Pancreas (tissue), 10 donors: ENCODE data around the gene SLC35C1. TPM values are rescaled to one million over a fixed set of nuclear protein-coding genes. Genes with fewer than 3 reads are reported as not detected.
"Not testable (repeated sequence)": the region's sequence is repeated elsewhere in the genome, so short reads cannot be mapped to it uniquely, and the experiment has no call there.

Experiments
- ATAC-seq, 4 donors: fragments of 200-7000 bp; cut with Tn5 transposase; one replicate each; pipeline versions ENCODE4 v1.8.0 to v1.9.1; 2020; ENCODE audit warnings: mild to moderate bottlenecking in 4 of 4, moderate library complexity in 4 of 4
- DNase-seq, 6 donors: peaks; one replicate each; pipeline ENCODE4 v3.0.0-alpha.2; 2020
- FAIRE-seq: peaks from 2 replicates; lab custom pipeline; 2012; peaks lifted over from hg19 to GRCh38; lab: Jason Lieb, UNC
- H3K27ac ChIP-seq, 4 donors: fragments of 200-600 bp; sonication (generic); 1 replicate in 3 of 4; 2 replicates in 1 of 4; pipeline versions ENCODE4 v1.5.0 to v1.8.0; 2020
- H3K27me3 ChIP-seq, 4 donors: fragments of 200-600 bp; one replicate each; pipeline ENCODE4 v1.8.0; 2021
- H3K36me3 ChIP-seq, 3 donors: fragments of 200-600 bp; sonication (generic) in 1 of 3; one replicate each; pipeline versions ENCODE4 v1.5.0 to v1.8.0; 2020 to 2021
- H3K4me1 ChIP-seq, 3 donors: fragments of 200-600 bp; one replicate each; pipeline ENCODE4 v1.8.0; 2021
- H3K4me3 ChIP-seq, 4 donors: fragments of 200-600 bp; sonication (generic) in 2 of 4; one replicate each; pipeline versions ENCODE4 v1.5.0 to v1.8.0; 2020 to 2021
- H3K9me3 ChIP-seq, 4 donors: fragments of 200-600 bp; one replicate each; pipeline ENCODE4 v1.8.0; 2021
- WGBS, 2 donors: extraction: QIAGEN DNeasy Blood & Tissue Kit; methylation state at CpG; one replicate each; pipeline ENCODE4 v1.1.7; 2013; 5-methylcytosine and 5-hydroxymethylcytosine counted together
- intact Hi-C, 3 donors: fragments of 100-400 bp; cut with DNase I; formaldehyde crosslinking; loops; one replicate each; pipeline versions ENCODE4 v1.11.1 to v1.14.2; 2022
- polyA plus RNA-seq, 2 donors: library from polyadenylated mRNA; stranded (reverse); fragments of 200-250 nt; gene quantifications; one replicate each; pipeline ENCODE4 v1.2.3, GENCODE V29; 2013
- total RNA-seq, 6 donors: library from RNA; stranded (reverse); fragmentation: NEBNext Ultra II Directional in 4 of 6; extraction: Animal tissue kit (Norgen Biotek cat#: 25700) in 4 of 6; gene quantifications; one replicate each; pipeline versions ENCODE4 v1.2.1 to v1.2.4, GENCODE V29; 2021 to 2023
- TF ChIP-seq, protein P1 (sequence below), 4 donors: fragments of 200-600 bp; sonication (generic) in 3 of 4; IDR thresholded peaks; one replicate each; pipeline versions ENCODE4 v1.5.0 to v1.8.0; 2021; ENCODE audit warnings: antibody characterized with exemption in 4 of 4
- donor health status: healthy with polysubstance abuse.
- donor health status: DM: no; HTN: no; CAD: no; lungs with moderate emphysema.
- donor health status: DM: no; HTN: no; CAD: no.
- donor health status: control.
- donor health status: control.
- donor health status: Bipolar disorder and iron deficiency.
- donor health status: DM: yes; HTN: yes; CAD: no.
- donor health status: DM: no; HTN: no; CAD: no.
- donor health status: DM: no; HTN: no; CAD: no.
- donor health status: DM: yes; HTN: yes; CAD: no.

SLC35C1 gene
- total and polyA plus RNA-seq, 8 donors = 5.4 to 14.2 (median 7.5) TPM

DNA sequence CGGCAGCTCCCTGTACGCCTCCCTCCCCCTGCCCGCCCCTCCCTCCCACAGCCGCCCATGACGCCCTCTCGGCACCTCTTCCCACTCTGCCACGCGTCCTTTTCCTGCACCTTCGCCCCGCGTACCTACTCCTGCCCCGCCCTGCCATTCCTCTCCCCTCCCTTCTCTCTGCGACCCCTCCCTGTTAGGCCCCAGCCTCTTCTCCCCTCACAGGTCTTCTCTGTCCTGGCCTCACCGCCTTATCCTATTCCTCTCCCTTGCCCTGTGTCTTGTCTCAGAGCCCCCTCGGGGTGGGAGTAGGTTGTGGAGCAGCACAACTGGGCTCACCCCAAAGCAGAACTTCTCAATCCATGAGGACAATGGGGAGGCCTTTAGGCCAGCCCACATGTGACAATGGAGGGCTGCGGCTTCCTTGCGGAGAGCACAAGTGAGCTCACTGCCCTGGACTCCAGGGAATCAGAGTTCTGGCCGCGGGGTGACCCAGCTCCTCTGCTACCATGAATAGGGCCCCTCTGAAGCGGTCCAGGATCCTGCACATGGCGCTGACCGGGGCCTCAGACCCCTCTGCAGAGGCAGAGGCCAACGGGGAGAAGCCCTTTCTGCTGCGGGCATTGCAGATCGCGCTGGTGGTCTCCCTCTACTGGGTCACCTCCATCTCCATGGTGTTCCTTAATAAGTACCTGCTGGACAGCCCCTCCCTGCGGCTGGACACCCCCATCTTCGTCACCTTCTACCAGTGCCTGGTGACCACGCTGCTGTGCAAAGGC is 539 bp downstream of the SLC35C1 start:
- H3K4me3 ChIP-seq = peak overlapping the region; percentile 47 to 87 (median 68)
- H3K27me3 ChIP-seq = no peaks in the 10 kb centered on the region
- TF ChIP-seq, protein P1, sequence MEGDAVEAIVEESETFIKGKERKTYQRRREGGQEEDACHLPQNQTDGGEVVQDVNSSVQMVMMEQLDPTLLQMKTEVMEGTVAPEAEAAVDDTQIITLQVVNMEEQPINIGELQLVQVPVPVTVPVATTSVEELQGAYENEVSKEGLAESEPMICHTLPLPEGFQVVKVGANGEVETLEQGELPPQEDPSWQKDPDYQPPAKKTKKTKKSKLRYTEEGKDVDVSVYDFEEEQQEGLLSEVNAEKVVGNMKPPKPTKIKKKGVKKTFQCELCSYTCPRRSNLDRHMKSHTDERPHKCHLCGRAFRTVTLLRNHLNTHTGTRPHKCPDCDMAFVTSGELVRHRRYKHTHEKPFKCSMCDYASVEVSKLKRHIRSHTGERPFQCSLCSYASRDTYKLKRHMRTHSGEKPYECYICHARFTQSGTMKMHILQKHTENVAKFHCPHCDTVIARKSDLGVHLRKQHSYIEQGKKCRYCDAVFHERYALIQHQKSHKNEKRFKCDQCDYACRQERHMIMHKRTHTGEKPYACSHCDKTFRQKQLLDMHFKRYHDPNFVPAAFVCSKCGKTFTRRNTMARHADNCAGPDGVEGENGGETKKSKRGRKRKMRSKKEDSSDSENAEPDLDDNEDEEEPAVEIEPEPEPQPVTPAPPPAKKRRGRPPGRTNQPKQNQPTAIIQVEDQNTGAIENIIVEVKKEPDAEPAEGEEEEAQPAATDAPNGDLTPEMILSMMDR (IDR thresholded peaks at IDR 0.05) = no peak
- ATAC-seq (peak; percentile 38 to 55 (median 51)), DNase-seq (peak; percentile 33 to 80 (median 50)), FAIRE-seq (no peak)
- H3K27ac ChIP-seq = peak overlapping the region; percentile 82 to 88 (median 84)
- H3K9me3 ChIP-seq = no peaks in the 10 kb centered on the region
- peaks cover 10 to 20% (median 11%) of the 10 kb centered on the region in 3 donors for H3K4me1 ChIP-seq
- intact Hi-C loops = no loop called here
- H3K36me3 ChIP-seq = peaks cover 0 to 5% (median 0%) of the 10 kb centered on the region in 3 donors
- 8 to 9% methylated on average over 23 to 29 of the region's 29 CpGs for WGBS, 2 donors

DNA sequence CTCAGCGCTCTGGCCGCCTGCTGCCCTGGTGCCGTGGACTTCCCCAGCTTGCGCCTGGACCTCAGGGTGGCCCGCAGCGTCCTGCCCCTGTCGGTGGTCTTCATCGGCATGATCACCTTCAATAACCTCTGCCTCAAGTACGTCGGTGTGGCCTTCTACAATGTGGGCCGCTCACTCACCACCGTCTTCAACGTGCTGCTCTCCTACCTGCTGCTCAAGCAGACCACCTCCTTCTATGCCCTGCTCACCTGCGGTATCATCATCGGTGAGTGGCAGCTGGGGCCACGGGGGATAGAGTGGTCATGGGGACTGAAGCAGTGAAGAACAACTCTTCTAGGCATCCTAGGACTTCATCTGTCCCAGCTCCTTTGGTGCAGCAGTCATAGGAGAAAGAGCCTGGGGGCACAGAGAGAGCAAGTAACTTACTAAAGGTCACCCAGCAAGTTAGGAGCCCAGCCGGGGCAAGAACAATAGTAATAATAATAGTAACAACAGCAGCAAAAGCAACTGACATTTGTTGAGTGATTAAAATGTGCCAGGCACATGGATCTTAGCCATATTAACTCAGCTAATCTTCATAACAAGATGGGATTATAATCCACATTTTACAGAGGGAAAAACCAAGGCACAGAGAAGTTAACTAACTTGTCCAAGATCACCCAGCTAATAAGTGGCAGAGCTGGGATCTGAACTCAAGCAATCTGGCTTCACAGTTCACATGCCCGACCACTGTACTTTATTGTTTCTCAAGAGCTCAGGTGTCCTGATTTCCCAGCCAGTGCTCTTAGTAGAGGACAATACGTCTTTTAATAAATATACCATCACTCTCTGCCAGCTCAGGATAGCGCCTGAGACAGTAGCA is 1.4 kb downstream of the SLC35C1 start:
- TF ChIP-seq, protein P1 (IDR thresholded peaks at IDR 0.05) = no peak
- H3K27ac ChIP-seq = peak overlapping the region in 1 of 4 donors; percentile 85
- DNase-seq = peak in 2 of 6 donors; percentile 19 to 68
- H3K4me3 ChIP-seq = peak overlapping the region; percentile 47 to 87 (median 68)
- H3K9me3 ChIP-seq = no peaks in the 10 kb centered on the region
- ATAC-seq = no peak
- 29 to 38% methylated on average over 20 of the region's 20 CpGs for WGBS, 2 donors
- no peak for FAIRE-seq
- H3K4me1 ChIP-seq = peaks cover 10 to 20% (median 11%) of the 10 kb centered on the region in 3 donors
- no peaks in the 10 kb centered on the region for H3K27me3 ChIP-seq
- H3K36me3 ChIP-seq = peaks cover 0 to 12% (median 4%) of the 10 kb centered on the region in 3 donors
- intact Hi-C loops = no loop called here

DNA sequence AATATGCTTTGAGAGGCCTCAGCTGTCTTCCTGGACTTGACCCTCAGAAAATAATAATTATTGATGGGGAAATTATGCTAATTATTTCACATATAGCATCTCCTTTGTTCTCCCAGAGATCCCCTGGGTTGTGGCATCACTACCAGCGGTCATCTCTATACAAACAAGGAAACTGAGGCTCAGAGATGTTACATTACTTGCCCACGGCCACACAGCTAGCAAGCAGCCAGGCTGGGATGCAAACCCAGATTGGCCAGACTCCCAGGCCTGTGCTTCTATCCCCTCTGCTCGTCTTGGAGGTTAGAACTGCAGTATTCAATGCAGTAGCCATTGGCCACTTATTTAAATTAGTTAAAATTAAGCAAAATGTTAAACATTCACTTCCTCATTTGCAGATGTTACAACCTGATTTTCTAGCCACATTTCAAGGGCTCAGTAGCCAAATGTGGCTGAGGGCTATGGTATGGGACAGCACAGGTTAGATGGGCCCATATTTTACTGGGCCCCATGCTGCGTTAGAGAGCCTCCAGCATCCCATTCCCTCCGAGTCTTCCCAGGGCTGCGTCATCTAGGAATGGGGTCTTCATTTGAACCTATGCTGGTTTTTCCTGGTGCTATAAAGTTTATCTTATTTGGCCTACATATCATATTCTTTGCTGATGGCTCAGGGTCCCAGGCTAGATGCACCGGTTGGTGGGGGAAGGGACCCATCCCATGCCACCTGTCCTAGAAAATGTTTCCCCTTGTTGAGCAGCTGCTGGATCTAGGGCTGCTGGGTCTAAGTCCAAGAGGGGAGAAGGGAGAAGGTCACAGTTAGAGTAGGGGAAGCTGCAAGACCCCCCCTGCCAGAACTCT is 2.2 kb downstream of the SLC35C1 start:
- H3K4me1 ChIP-seq = peaks cover 10 to 20% (median 11%) of the 10 kb centered on the region in 3 donors
- 53 to 59% methylated on average over 7 of the region's 7 CpGs for WGBS, 2 donors
- intact Hi-C loops = no loop called here

DNA sequence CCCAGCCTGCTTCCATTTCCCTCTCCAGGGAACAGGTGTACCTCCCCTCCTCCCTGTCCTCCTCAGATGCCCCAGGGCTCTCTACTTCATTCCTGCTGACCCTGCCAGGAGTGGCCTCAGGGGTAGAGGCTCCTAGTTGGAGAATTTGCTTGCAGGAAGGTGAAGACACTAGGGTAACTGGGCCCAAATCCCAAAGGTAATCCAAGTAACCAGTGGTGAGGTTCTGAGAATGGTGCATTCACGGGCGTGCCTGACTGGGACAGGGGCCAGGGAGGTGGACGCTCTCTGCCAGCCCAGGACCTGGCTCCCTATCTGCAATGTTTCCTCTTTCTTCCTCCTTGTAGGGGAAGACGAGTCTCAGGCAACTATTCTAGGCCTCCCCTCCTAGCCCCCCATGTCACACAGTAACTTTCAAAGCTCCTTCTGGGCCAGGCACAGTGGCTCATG is 2.9 kb downstream of the SLC35C1 start:
- no peak overlapping the region for H3K27ac ChIP-seq
- intact Hi-C loops = no loop called here
- H3K9me3 ChIP-seq = no peaks in the 10 kb centered on the region
- peak overlapping the region in 2 of 4 donors; percentile 60 to 87 for H3K4me3 ChIP-seq
- no peaks in the 10 kb centered on the region for H3K27me3 ChIP-seq
- TF ChIP-seq, protein P1 (IDR thresholded peaks at IDR 0.05) = no peak
- ATAC-seq = no peak
- peaks cover 10 to 20% (median 11%) of the 10 kb centered on the region in 3 donors for H3K4me1 ChIP-seq
- WGBS, 2 donors = 18 to 29% methylated on average over 4 of the region's 4 CpGs
- no peak for FAIRE-seq
- no peak for DNase-seq
- peaks cover 0 to 17% (median 4%) of the 10 kb centered on the region in 3 donors for H3K36me3 ChIP-seq

More for the DNA sequence above, 2.2 kb downstream of the SLC35C1 start:
- FAIRE-seq (no peak), DNase-seq (no peak), ATAC-seq (no peak)
- Histone ChIP-seq H3K27ac (no peak overlapping the region), H3K27me3 (no peaks in the 10 kb centered on the region), H3K36me3 (peaks cover 0 to 17% (median 4%) of the 10 kb centered on the region in 3 donors), H3K9me3 (no peaks in the 10 kb centered on the region), H3K4me3 (peak overlapping the region in 2 of 4 donors; percentile 60 to 87)
- TF ChIP-seq, protein P1 (IDR thresholded peaks at IDR 0.05) = no peak

DNA sequence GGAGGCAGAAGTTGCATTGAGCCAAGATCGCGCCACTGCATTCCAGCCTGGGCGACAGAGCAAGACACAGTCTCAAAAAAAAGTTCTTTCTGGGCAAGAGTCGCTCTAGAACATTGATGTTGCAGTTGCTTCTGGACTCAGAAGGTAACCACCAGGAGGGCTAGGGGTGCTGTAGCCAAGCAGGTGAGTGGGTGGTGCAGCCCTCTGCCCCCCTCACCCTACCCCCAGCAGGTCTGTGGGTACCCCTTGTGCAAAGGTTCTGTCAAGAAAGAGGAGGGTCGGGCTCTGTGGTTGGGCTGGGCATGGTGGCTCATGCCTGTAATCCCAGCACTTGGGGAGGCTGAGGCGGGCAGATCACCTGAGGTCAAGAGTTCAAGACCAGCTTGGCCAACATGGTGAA is 3.5 kb downstream of the SLC35C1 start:
- H3K4me1 ChIP-seq = peaks cover 10 to 20% (median 11%) of the 10 kb centered on the region in 3 donors

More for the DNA sequence above, 3.5 kb downstream of the SLC35C1 start:
- ATAC-seq, DNase-seq, H3K9me3 ChIP-seq, H3K4me3 ChIP-seq, H3K27me3 ChIP-seq, FAIRE-seq, intact Hi-C loops, H3K27ac ChIP-seq: not testable (repeated sequence)
- peaks cover 0 to 17% (median 4%) of the 10 kb centered on the region in 3 donors for H3K36me3 ChIP-seq
- WGBS, 2 donors = 90 to 96% methylated on average over 6 of the region's 6 CpGs
